VCaP (cell line): ENCODE measurements around the gene RBM8A.

Experiments used
- H3K27ac ChIP-seq: fragments of 450-650 bp; 2 replicates; pipeline ENCODE4 v1.5.1; 2017
- CTCF ChIP-seq: fragments of 450-650 bp; conservative IDR thresholded peaks from 2 replicates; pipeline ENCODE4 v1.5.1; 2017; ENCODE audit warnings: mild to moderate bottlenecking, moderate library complexity

The RBM8A gene

GRCh38 chr1:145964328-145965118 lies 37.2 kb upstream of the RBM8A start, which contains the start of the genes ANKRD34A and POLR3GL:
Gene ANKRD34A, minus strand, starts transcription at chr1:145964575. Its CDS starts 2,816 bp downstream, at chr1:145961759.
Gene POLR3GL, plus strand, starts transcription at chr1:145964690. Its CDS starts 10,176 bp downstream, at chr1:145974866.
- TF ChIP-seq CTCF, result no peak
- peak within 1 kb of the TSS; percentile 73 for H3K27ac ChIP-seq

GRCh38 chr1:145963265-145964019 lies 36.2 kb upstream of the RBM8A start:
- no peak for TF ChIP-seq CTCF
- H3K27ac ChIP-seq, result peak overlapping the region; percentile 73

- H3K27ac ChIP-seq, result peak overlapping the region; percentile 73
- no peak for TF ChIP-seq CTCF
These were observed 35.1 kb upstream of the RBM8A start for GRCh38 chr1:145962157-145963102.

GRCh38 chr1:145961425-145962156 lies 34.3 kb upstream of the RBM8A start:
- no peak for TF ChIP-seq CTCF
- H3K27ac ChIP-seq, result peak overlapping the region; percentile 73; the same call in 1 of the 2 replicates

- peak overlapping the region; percentile 73; the same call in 1 of the 2 replicates for H3K27ac ChIP-seq
- TF ChIP-seq CTCF, result no peak
These were observed 33.8 kb upstream of the RBM8A start for GRCh38 chr1:145961109-145961424.

- H3K27ac ChIP-seq, result peak overlapping the region; percentile 73; the same call in 1 of the 2 replicates
- peak; percentile 24; the same call in 1 of the 2 replicates for TF ChIP-seq CTCF
These were observed 33.3 kb upstream of the RBM8A start for GRCh38 chr1:145960468-145961108.
